HG02981 (cell line): ENCODE results near the gene SOX15.

Experiments
- ATAC-seq: cut with Tn5 transposase; IDR thresholded peaks from one replicate; pipeline ENCODE4 v1.9.1; 2021; ENCODE audit warnings: mild to moderate bottlenecking, moderate library complexity; ENCODE audit not compliant: unreplicated experiment

The SOX15 gene

DNA sequence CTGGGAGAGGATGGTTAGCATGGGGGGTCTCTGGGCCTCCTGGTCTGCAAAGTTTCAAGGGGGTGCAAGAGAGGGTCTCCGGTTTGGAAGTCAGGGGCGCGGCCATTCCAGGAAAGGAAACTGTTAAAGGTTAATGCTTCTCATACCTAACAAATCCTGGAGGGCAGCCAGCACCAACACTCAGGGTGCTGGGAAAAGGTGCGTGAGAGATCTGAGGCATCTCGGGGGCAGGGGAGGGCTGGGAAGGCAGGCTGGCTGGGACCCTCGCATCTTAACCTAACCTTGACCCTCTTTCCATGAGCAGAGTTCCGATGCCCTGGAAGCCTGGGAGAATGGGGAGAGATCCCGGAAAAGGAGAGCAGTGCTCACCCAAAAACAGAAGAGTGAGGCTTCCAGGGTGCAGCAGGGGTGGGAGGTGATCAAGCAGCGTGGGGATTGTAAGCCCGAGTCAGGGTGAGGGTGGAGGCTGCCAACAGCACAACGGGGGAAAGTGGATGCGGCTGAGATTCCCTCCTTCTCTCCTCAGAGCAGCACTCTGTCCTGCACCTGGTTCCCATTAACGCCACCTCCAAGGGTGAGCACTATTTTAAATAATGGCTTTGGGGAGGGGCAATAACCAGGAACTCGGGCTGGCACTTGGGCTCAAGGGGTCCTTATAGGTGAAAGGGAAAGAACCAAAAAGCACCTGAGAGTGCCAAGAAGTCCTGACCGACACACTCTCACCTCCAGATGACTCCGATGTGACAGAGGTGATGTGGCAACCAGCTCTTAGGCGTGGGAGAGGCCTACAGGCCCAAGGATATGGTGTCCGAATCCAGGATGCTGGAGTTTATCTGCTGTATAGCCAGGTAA lies 30.3 kb downstream of the SOX15 start:
- ATAC-seq = no peak

DNA sequence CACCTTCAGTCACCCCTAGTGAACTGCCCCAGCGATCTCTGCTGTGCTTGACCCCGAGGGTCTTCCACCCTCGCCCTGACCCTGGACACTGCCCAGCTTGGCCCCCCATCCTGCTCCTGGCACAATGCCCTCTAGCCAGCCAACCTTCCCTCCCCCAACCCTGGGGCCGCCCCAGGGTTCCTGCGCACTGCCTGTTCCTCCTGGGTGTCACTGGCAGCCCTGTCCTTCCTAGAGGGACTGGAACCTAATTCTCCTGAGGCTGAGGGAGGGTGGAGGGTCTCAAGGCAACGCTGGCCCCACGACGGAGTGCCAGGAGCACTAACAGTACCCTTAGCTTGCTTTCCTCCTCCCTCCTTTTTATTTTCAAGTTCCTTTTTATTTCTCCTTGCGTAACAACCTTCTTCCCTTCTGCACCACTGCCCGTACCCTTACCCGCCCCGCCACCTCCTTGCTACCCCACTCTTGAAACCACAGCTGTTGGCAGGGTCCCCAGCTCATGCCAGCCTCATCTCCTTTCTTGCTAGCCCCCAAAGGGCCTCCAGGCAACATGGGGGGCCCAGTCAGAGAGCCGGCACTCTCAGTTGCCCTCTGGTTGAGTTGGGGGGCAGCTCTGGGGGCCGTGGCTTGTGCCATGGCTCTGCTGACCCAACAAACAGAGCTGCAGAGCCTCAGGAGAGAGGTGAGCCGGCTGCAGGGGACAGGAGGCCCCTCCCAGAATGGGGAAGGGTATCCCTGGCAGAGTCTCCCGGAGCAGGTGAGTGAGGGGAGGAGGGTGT lies 31.2 kb downstream of the SOX15 start, which contains the start of gene TNFSF13:
TSS of gene TNFSF13 (plus strand) at position 207 of the 776 bp plus-strand sequence. CDS start at position 497, 290 bp downstream.
- no peak for ATAC-seq

DNA sequence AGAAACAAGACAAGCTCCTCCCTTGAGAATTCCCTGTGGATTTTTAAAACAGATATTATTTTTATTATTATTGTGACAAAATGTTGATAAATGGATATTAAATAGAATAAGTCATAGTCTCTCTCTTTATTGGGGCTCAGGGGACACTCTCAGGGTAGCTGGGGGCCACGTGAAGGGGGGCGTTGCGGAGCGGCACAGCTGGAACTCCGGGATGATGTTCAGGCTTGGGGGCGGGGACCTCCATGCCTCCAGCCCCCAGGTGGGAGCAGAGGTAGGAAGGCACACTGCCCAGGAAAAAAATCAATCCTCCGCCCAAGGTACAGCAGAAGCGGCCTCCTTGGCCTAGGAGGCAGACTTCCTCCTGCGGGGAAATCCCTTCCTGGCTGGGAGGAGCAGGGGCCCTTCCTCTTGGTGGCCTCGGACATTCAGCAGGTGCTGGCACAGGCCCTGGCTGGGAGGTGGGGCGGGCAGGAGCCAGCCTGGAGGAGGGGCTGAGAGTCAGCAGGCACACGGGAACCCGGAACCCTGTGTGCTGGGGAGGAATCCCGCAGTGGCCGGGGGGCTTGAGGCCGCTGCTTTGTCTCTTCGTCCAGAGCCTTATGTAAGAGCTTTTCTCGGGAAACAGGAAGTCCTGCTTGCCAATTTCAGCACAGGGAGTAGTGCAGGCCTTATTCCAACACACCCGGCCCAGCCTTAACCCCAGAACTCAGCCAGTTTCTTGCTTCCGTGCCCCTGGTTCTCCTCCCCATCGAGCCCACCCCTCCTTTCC lies 31.9 kb downstream of the SOX15 start:
- no peak for ATAC-seq

DNA sequence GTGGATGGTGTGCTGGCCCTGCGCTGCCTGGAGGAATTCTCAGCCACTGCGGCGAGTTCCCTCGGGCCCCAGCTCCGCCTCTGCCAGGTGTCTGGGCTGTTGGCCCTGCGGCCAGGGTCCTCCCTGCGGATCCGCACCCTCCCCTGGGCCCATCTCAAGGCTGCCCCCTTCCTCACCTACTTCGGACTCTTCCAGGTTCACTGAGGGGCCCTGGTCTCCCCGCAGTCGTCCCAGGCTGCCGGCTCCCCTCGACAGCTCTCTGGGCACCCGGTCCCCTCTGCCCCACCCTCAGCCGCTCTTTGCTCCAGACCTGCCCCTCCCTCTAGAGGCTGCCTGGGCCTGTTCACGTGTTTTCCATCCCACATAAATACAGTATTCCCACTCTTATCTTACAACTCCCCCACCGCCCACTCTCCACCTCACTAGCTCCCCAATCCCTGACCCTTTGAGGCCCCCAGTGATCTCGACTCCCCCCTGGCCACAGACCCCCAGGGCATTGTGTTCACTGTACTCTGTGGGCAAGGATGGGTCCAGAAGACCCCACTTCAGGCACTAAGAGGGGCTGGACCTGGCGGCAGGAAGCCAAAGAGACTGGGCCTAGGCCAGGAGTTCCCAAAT lies 32.6 kb downstream of the SOX15 start:
- ATAC-seq = no peak

DNA sequence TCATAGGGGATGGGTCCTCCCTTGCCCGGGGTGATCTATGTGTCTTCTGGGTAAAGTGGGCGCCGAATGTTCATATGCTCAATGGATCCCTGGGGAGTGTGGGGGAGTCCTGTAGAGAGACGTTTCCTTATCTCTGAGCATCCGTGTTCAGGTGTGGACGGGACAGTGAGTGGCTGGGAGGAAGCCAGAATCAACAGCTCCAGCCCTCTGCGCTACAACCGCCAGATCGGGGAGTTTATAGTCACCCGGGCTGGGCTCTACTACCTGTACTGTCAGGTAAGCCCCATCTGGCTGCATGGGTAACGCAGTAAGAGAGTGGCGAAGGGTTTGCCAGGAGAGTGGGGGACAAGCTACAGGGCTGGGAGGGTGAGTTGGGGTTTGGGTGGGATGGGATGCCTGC lies 33.3 kb downstream of the SOX15 start:
- ATAC-seq = no peak

DNA sequence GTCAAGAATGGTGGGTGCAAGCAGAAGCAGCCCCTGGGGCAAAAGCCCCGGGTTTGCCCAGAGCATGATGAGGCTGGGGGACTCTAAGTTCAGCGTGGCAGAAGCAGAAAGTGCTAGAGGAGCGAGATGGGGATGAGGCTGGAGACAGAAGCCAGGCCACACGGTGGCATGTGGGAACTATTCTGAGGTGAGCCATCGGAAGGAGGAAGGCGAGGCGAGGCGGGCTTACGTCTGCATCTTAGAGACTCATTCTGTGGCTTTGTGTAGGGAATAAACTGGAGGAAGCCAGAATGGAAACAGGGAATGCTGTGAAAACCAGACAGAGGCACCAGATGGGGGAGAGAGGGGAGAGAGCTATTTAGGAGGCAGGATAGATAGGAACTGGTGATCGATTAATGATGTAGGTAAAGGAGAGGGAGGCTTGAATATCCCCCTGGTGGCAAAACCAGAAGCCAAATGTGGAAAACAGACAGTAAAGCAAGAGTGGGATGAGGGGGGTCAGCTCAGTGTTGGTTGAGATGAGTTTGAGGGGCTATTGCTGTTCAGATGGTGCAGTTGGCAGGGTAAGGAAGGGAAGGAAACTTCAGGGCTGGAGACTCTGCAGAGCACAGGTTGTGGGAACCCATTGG lies 34.5 kb downstream of the SOX15 start:
- ATAC-seq = no peak

DNA sequence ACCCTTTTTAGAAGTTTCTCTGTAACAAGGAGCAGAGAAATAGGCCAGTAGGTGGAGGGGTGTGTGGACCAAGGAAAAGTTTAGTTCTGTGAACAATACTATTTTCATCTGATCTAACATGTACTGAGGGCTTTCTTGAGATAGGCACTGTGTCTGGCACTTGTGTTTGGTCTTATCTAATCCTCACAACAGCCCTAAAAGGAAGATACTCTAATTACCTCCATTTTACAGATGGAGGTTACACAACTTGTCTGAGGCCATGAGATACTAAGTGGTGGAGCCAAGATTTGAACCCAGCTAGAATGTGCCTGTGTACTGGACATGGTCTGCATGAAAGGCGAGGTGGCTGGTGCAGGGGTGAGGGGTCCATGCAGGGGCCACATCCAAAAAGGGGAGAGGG lies 36.5 kb downstream of the SOX15 start:
- ATAC-seq = no peak

DNA sequence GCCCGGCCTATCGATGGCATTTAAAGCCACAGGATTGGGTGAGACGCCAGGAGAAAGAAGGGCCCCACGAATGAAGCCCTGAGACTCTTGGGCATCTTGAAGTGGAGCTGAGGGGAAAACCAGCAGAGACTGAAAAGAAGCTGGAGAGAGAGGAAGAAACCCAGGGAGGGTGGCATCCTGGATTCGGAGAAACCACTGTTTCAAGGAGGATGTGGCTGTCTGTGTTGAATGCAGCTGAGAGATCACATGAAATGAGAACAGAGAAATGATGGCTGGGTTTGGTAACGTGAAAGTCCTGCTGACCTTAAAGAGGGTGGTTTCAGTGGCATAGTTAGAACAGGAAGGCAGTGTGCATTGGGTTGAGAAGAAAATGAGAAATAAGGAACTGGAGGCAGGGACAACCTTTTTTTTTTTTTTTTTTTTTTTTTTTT lies 37.3 kb downstream of the SOX15 start:
- ATAC-seq = peak; percentile 60

DNA sequence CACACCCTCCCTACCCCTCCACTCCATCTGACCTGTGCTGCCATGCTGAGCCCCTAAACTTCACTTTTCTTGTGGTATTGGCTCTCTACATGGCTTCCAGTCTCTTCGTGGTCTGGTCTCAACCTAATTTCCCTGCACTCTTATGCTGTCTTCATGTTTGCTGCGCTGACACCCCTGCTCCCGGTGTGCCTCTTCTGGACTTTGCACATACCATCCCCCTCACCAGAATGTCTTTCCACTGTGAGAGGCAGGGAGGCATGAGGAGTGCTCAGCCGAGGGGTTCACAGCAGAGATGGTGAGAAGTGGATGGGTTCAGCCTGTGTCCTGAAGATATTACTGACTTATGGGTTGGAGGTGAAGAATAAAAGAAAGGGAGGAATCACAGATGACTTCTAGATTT lies 38.5 kb downstream of the SOX15 start:
- no peak for ATAC-seq

DNA sequence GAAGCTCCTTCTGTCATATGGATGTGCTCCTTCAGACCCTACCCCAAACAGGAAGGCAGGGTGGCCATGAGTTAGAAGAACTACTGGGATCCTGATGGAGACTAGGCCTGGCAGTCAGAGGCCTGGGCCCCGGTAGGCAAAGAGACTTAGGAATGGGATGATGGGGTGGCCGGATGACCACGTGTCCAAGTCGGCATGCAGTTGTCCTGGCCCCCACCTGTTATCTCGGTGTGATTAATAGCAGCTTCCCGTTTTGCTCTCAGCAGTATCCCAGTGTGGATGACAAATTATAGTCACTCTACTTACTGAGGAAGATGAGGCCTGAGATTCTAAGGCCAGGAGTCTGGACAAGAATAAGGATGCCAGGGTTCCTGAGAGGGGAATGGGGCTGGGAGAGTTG lies 39.5 kb downstream of the SOX15 start:
- ATAC-seq = no peak

DNA sequence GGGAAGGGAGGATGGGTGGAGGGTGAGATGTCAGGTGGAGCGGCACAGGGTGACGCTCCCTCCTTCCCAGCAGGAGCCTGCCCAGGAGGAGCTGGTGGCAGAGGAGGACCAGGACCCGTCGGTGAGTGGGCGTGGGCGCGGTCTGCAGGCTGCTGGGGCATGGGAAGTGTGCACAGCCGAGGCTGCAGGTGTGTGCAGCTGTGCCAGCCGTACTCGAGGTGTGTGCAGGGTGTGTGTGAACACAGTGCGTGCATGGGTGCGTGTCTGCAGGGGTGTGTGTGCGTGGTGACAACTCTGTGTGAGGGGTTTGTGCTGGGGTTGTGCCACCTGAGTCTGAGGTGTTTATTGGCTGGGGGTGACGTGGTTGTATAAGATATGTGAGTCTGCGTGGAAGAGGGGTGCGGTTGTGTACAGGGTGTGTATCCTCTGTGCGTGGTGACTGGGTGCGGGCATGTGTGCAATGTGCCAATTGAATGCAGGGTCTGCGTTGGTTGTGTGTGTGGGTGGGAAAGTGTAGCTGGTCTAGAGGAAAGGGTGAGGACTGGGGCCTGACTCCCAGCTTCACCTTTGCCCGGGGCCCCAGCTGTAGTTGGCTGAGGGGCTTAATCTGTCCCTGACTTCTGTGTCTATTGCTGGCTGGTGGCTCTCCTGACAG lies 40.4 kb downstream of the SOX15 start:
- no peak for ATAC-seq

DNA sequence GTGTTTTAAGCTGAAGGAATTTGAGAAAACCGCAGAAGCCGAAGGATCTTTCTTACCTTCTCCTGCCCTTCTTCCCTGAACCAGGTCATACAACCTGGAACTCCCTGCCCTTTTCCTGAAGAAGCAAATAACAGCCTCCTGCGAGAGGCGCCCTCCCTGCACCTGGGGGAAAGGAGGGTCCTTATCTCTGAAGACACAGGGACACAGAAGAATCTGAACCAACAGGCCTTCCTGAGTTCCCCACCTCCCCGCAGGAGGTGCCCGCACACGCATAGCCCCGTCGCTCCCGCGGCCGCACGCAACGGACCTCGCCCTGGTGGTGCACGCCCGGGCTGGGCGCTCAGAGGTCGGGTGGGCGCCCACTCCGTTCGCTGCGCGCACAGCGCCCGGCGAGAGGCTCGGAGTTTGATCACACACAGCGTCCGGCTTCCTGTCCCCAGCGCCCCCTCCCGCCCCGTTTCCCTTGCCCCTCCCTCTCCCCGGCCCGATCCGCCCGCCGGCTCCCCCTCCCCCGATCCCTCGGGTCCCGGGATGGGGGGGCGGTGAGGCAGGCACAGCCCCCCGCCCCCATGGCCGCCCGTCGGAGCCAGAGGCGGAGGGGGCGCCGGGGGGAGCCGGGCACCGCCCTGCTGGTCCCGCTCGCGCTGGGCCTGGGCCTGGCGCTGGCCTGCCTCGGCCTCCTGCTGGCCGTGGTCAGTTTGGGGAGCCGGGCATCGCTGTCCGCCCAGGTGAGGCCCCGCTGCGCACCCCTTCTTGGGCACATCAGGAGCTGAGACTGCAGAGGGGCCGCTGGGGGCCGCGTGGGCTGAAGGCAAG lies 41.1 kb downstream of the SOX15 start, which contains the start of gene TNFSF12:
TSS of gene TNFSF12 (plus strand) at position 474 of the 816 bp plus-strand sequence. CDS start at position 570, 96 bp downstream.
- no peak for ATAC-seq

DNA sequence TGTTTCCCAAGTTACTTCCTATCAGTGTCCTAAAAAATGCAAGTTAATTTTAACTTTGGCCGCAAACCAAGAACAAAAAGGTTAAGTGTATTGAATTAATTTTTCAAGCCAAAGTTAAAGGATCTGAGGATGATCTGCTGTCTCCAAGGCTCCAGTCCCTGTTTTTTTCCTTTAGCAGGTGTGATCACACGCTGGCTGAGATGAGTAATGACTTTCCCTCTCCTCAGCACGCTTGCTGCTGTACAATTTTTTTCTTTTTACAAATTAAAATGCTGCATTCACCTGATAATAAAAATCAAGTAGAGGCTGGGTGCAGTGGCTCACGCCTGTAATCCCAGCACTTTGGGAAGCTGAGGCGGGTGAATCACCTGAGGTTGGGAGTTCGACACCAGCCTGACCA lies 45.0 kb downstream of the SOX15 start:
- ATAC-seq = no peak

DNA sequence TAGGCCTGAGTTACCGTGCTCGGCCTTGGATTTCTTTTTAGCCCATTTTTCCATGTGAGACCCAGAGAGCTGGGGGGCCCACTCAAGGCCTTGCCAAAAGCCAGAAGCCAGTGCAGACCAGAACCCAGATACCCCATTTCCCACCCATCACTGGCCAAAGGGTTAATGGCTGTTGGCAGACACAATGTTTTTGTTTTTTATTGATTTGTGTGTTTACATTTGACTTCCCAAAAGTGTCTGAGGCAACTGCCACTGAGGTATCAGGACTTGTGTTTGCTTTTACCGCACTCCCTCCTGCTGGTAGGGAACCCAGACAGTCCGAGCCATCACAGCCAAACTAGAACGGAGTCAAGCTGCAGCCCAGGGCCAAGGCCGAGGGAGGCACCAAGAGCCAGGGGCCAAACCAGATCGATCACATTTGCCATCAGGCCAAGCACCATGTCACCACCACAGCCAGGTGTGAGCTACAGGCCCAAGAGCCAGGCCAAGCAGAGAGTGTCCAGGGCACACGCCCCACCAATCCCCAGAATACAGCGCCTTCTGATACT lies 48.7 kb downstream of the SOX15 start:
- no peak for ATAC-seq

DNA sequence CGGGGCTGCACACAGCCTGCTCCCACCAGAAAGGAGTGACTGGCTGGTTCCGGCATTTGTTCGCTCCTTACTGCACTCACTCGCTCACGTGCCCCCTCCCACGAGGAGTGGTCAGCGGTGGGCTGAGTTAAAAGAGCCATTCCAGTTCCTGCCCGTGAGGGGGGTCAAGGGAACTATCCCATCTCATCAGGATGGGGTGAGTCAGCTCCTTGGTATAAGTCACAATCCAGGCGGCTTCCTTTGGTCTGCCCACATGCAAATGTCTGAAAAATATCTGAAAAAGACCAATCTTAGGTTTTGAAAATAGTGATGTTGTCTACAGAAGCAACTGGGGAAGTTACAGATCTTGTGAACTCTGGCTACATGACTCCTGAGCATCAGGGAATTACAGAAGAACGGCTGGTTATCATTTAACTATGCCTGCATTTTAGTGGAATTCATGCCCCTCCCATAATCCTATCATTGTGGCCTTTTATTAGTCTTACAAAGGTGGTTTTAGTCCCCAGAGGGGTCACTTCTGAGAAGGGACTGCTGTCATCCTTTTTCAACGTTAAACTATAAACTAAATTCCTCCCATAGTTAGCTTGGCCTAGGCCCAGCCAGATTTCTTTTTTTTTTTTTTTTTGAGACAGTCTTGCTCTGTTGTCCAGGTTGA lies 50.9 kb downstream of the SOX15 start:
- no peak for ATAC-seq
